ENCODE measurements around the gene B4GALT6.

- TF ChIP-seq TAF1 (IDR thresholded peaks at IDR 0.05; ENCODE audit: borderline replicate concordance, low read depth, low read length) (no peak), POLR2A (IDR thresholded peaks at IDR 0.05; ENCODE audit: low read depth, low read length) (no peak)
These were observed 74.5 kb downstream of the B4GALT6 start for GRCh38 chr18:31609886-31610285.

All from GM12892 (cell line).